Brain pericyte (primary cell): ENCODE results near the gene ACSF3.
"Not testable (repeated sequence)": the region's sequence is repeated elsewhere in the genome, so short reads cannot be mapped to it uniquely, and the experiment has no call there.

Source experiments
- DNase-seq: peaks from one replicate; pipeline ENCODE4 v3.0.0-alpha.2; 2012; ENCODE audit warnings: low read depth, low spot score

The ACSF3 gene

DNA sequence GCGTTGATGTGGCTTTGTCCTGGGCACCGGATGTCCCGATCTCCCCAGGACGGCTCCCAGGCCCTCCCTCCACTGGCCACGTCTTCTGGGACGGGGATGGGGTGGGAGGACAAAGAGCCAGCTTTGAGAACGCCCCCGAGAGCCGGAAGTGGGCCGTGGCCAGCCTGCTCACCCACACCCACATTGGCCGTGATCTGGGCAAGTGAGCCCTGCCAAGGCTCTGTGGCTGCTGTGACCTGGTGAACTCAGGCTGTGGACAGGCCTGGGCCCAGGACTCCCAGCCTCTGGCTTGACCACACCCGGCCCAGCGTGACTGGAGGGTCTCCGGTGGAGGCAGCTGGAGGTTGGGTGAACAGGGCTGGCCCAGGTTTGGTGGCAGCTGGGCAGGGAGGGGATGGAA is 81.2 kb downstream of the ACSF3 start:
- no peak for DNase-seq

- DNase-seq: no peak
These were observed 81.9 kb downstream of the ACSF3 start for GRCh38 chr16:89175280-89176146.

DNA sequence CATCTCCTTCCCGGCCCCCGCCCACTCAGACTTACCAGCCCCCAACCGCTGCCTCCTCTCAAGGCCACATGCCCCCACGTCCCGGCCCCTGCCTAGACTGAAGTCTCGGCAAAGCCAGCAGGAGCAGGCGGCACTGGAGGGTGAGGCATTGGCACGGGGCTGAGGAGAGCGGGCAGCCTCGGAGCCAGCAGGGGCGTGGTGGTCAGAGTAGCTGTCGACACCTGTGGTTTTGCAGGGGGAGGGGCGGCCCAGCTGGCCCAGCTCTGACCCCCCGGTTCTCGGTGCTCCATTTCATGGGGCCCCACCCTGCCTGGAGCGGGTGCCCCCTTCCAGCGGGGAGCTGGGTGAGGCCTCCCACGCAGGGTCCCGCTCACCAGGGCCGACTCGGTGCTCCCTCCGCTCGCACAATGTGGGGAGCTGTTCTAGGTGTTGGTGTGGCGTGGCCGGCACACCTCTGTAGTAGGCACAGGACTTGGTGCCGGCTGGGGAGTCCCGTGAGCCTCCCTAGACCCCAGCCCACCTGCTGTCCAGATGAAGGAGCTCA is 82.6 kb downstream of the ACSF3 start:
- no peak for DNase-seq

GRCh38 chr16:89176717-89177116 is 83.1 kb downstream of the ACSF3 start:
- DNase-seq: no peak

DNA sequence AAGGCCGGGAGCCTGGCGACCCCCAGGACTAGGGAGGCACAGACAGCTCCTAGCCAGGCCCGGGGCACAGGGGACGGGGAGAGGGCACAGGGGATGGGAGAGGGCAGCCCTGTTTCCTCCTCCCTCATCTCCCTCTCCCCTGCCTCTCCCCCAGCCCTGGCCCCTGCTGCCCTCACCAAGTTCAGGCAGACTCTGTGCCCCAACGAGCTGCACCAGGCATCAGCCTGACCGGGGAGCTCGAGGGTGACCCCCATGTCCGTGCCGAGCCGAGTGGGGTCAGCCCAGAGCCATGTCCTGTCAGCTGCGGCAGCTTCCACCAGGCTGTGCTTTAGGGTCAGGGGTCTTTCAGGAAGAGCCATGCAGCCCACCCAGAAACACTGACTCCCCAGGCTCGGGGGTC is 83.8 kb downstream of the ACSF3 start:
- no peak for DNase-seq

DNA sequence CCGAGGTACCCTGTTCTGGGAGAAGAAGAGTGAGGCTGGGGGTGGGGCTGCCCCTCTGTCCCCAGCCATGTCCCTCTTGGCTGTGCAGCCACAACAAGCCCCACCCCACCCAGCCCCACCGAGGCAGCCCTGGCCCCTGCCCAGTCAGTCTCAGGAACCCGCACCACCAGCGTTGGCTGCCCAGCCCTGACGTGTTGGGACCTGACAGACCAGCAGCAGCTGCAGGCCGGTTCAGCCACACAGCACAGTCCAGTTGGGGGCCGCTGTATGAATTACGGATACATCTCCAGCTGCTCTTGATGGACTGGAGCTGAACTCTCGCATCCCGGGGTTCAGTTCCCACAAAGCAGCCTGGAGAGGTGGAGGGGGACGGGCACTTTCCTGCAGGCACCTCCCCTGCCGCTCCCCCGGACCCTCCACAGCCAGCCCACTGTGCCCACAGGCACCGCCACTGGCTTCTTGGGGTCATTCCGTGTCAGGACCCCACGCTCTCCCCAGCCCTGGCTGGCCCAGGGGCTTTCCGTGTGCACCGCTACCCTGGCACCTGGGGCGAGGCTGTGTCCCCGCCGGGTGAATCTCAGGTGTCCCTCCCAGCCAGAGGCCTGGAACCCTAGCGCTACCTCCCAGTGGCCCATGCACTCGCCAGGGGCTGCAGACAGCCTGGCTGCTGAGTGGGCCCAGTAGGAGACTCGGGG is 84.9 kb downstream of the ACSF3 start:
- no peak for DNase-seq

DNA sequence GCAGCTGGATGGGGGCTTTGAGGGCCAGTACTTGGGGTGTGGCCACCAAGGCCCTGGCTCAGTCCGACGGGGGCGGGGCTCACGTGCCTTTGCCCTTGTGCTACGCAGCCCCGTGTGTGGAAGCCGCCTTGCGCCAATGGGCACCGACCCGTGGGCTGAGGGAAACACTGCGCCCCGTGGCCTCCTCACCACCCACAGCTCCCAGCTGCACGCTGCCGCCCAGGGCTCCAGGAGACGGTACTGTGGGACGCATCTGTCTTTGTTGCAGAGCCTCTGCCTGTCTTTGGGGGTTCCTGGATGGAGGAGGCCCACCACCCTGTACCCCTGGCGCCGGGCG is 85.5 kb downstream of the ACSF3 start:
- no peak for DNase-seq

DNA sequence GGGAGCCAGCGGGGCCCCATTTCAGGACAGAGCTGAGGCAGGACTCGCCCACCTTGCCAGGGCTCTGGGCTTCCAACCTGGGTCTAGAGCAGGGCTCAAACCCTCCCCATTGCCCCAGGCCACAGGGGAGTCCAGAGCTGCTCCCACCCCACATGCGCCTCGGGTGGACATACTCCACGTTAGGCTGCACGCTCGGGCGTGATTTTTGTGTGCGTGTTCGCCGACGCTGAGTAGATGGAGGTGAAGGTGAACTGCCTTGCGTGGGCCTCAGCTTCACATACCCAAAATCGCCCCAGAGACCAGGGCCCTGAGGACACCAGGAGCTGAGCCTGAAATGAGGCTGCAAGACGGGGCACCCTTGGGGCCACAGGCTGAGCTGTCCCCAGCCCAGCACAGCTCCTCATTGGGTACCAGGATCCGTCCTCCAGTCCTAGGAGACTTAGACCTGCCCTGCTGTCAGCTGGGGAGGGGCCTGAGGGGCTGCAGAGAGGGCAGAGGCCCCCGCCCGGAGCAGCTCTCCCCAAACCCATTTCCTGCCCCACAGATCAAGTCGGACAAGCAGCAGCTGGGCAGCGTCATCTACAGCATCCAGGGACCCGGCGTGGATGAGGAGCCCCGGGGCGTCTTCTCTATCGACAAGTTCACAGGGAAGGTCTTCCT is 86.1 kb downstream of the ACSF3 start:
- DNase-seq: no peak

DNA sequence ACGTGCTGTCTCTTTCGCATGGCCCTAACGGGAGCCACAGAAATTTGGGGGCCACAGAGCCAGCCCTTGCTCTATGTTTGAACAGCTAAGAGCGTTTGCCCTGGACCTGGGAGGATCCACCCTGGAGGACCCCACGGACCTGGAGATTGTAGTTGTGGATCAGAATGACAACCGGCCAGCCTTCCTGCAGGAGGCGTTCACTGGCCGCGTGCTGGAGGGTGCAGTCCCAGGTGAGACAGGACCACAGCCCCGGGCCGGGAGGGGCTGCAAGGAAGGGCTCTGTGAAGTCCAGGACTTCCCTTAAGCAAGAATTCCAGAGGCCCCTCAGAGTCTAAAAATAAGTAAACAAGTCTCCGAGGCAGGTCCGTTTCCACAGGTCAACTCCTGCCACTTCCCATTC is 89.8 kb downstream of the ACSF3 start:
- no peak for DNase-seq

DNA sequence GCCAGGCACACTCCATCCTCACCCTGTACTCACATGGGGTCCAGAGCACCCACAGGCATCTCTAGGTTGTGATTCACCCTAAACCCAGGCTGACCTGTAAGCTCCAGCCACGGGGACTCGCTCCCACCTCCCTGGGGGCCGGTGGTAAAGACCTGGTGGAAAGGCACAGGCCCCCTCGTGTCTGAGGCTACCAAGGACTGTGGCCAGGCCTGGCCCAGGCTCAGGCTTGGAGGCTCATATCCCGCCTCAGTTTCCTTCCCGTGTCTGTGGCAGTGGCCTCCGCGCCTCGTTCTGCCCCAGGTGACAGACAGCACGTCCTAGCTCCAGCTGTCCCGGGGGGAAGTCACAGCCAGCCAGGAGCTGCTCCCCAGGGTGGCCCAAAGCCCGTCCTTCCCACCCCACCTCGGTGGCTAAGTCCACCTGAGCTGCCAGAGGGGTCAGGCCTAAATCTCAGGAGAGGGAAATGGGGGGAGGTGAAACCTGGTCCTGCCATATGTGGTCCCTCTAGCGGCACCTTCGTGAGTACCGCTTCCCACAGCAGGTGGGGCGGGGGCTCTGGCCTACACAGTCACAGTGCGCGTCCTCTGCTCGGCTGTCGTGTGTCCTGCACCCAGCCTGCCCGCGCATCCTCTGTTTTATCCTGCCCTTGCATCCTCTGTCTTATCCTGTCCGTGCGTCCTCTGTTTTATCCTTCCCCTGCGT is 90.5 kb downstream of the ACSF3 start:
- DNase-seq: no peak

DNA sequence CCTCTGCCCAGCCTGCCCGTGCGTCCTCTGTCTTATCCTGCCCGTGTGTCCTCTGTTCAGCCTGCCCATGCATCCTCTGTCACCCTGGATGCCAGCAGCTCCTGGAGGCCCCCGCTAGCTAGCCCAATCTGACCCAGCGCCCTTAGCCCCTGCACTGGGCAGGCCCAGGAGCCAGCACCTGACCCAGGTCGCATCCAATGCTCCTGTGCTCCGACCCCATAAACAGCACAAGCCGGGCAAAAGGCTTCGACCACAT is 91.0 kb downstream of the ACSF3 start:
- DNase-seq: no peak

DNA sequence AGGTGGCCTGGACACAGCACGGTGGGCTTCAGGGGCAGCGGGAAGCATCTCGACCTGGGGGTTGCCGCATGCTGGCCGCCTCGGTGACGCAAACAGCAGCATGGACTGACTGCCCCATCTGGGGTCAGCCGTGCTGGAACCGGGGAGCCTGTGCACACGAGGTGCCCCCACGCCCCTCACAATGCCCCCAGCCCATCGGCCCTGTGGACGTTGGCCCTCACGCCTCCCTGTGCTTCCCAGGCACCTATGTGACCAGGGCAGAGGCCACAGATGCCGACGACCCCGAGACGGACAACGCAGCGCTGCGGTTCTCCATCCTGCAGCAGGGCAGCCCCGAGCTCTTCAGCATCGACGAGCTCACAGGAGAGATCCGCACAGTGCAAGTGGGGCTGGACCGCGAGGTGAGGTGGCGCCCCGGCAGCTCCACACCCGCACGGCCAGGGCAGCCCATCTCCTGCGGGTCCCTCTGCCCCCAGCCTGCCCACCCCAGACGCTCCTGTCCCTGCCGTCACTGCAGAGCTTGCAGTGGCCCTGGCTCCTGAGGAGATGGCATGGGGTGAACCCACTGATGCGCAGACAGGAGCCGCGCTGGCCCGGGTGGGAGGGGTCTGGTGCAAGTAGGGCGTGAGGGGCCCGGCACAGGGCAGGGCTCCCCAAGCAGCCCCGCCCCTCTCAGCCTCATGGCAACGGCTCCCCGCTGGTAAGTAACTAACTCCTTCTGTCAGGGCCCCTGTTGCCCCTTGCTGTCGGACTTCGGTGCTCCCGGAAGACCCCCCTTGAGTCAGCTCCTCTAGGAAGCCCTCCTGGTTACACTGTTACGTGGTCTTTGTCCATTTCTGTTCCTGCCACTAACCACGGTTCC is 91.5 kb downstream of the ACSF3 start:
- DNase-seq: no peak

DNA sequence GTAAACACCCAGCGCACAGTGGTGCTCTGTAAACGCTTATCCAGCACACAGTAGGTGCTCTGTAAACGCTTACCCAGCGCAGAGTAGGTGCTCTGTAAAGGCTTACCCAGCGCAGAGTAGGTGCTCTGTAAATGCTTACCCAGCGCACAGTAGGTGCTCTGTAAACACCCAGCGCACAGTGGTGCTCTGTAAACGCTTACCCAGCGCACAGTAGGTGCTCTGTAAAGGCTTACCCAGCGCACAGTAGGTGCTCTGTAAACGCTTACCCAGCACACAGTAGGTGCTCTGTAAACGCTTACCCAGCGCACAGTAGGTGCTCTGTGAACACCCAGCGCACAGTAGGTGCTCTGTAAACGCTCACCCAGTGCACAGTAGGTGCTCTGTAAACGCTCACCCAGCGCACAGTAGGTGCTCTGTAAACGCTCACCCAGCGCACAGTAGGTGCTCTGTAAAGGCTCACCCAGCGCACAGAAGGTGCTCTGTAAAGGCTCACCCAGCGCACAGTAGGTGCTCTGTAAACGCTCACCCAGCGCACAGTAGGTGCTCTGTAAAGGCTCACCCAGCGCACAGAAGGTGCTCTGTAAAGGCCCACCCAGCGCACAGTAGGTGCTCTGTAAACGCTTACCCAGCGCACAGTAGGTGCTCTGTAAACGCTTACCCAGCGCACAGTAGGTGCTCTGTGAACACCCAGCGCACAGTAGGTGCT is 92.4 kb downstream of the ACSF3 start:
- DNase-seq: not testable (repeated sequence)

DNA sequence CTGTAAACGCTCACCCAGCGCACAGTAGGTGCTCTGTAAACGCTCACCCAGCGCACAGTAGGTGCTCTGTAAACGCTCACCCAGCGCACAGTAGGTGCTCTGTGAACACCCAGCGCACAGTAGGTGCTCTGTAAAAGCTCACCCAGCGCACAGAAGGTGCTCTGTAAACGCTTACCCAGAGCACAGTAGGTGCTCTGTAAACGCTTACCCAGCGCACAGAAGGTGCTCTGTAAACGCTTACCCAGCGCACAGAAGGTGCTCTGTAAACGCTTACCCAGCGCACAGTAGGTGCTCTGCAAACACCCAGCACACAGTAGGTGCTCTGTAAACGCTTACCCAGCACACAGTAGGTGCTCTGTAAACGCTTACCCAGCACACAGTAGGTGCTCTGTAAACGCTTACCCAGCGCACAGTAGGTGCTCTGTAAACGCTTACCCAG is 93.0 kb downstream of the ACSF3 start:
- DNase-seq: not testable (repeated sequence)

GRCh38 chr16:89187032-89187769 is 93.5 kb downstream of the ACSF3 start:
- DNase-seq: no peak

DNA sequence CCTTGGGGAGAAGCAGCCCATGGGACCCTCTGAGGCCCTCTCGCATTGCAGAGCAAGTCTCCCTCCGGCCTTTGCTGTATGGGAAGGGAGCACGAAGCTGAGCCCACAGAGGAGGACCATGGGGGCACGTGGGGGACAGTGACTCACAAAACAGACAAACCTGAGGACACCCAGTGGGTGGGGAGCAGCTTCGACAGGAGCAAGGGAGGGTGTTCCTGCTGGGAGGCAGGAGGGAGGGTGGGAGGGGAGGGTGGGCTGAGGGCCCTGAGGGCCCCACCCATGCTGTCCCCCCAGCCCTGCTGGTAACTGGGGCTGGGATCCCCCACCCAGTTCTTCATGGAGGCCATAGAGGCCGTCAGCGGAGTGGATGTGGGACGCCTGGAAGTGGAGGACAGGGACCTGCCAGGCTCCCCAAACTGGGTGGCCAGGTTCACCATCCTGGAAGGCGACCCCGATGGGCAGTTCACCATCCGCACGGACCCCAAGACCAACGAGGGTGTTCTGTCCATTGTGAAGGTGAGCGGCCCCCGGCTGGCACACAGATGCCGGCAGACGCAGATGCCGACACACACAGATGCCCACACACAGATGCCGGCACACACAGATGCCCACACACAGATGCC is 94.2 kb downstream of the ACSF3 start:
- DNase-seq: no peak

GRCh38 chr16:89188471-89189357 is 95.1 kb downstream of the ACSF3 start:
- DNase-seq: not testable (repeated sequence)

DNA sequence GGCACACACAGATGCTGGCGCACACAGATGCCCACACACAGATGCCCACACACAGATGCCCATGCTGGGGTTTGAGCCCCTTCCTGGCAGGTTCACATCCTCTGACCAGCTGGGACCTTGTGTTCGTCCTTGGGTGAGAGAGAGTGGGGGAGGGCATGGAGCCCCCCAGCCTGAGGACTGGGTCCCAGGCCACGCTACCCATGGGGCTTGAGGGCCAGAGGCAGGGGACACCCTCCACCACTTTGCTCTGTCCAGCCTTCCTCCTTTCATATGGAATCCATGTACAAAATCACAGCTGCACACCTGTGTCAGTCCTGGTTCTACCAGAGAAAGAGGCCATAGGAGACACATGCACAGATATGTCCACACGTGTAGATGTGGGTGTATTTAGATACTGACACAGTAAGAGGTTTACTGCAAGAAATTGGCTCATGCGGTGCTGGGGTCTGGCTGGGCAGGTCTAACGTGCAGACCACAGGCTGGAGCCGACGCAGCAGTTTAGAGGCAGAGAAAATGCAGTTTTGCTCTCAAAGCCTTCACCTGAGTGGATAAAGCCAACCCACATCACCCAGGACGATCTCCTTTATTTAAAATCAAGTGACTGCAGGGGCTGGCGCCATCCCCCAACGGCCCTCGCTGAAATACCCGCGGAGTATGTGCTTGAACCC is 95.8 kb downstream of the ACSF3 start:
- DNase-seq: no peak
